Adrenal gland (tissue), 5 donors: Measurements from ENCODE around the gene MSMO1.

Experiments used
- POLR2A ChIP-seq, 2 donors: fragments of 450-650 bp; IDR thresholded peaks; one replicate each; pipeline ENCODE4 v1.6.1; 2017; ENCODE audit warnings: antibody characterized with exemption in 2 of 2, mild to moderate bottlenecking in 2 of 2, moderate library complexity in 1 of 2
- TF ChIP-seq, protein P1 (sequence below), 6 experiments: fragments of 450-650 bp in 4 of 6; fragments of 200-600 bp in 2 of 6; sonication (generic) in 1 of 6; IDR thresholded peaks; 1 replicate in 5 of 6; 2 replicates in 1 of 6; pipeline versions ENCODE4 v1.5.1 to v1.8.0; 2016 to 2021; ENCODE audit warnings: antibody characterized with exemption in 6 of 6, mild to moderate bottlenecking in 2 of 6, moderate library complexity in 1 of 6
- donor health status: DM: no; HTN: no; CAD: no.

DNA sequence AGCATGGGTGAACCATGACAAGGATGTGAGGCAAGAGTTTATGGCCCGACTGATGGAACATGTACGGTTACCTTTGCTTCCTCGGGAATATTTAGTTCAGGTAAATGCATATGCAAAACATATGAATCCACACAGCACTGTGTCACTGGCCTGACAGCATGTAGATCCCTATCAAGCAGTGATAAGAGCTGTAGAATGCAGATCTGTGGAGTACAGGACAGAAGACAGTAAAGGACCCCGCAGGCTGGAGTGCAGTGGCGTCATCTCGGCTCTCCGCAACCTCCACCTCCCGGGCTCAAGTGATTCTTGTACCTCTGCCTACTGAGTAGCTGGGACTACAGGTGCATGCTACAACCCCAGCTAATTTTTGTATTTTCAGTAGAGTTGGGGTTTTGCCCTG is 29.8 kb upstream of the MSMO1 start:
- TF ChIP-seq, protein P1, sequence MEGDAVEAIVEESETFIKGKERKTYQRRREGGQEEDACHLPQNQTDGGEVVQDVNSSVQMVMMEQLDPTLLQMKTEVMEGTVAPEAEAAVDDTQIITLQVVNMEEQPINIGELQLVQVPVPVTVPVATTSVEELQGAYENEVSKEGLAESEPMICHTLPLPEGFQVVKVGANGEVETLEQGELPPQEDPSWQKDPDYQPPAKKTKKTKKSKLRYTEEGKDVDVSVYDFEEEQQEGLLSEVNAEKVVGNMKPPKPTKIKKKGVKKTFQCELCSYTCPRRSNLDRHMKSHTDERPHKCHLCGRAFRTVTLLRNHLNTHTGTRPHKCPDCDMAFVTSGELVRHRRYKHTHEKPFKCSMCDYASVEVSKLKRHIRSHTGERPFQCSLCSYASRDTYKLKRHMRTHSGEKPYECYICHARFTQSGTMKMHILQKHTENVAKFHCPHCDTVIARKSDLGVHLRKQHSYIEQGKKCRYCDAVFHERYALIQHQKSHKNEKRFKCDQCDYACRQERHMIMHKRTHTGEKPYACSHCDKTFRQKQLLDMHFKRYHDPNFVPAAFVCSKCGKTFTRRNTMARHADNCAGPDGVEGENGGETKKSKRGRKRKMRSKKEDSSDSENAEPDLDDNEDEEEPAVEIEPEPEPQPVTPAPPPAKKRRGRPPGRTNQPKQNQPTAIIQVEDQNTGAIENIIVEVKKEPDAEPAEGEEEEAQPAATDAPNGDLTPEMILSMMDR (IDR thresholded peaks at IDR 0.05): no peak
- no peak for TF ChIP-seq POLR2A (IDR thresholded peaks at IDR 0.05)
